ENCODE measurements around the gene EMCN. TPM values are rescaled to one million over a fixed set of nuclear protein-coding genes. Genes with fewer than 3 reads are reported as not detected.

Gene EMCN
- total RNA-seq = 0.24 TPM in 1 of 2 replicates, not detected in the other

GRCh38 chr4:100517864-100518341 lies at the start of gene EMCN:
EMCN (minus strand) TSS chr4:100518022; CDS start chr4:100517914, 108 bp downstream.

